HG02943 (cell line): ENCODE results near the gene SLC27A5.
"Not testable (repeated sequence)": the region's sequence is repeated elsewhere in the genome, so short reads cannot be mapped to it uniquely, and the experiment has no call there.

Experiments used
- ATAC-seq: cut with Tn5 transposase; IDR thresholded peaks from one replicate; pipeline ENCODE4 v1.9.1; 2021; ENCODE audit warnings: mild to moderate bottlenecking, low read depth, moderate library complexity; ENCODE audit not compliant: unreplicated experiment

The SLC27A5 gene

DNA sequence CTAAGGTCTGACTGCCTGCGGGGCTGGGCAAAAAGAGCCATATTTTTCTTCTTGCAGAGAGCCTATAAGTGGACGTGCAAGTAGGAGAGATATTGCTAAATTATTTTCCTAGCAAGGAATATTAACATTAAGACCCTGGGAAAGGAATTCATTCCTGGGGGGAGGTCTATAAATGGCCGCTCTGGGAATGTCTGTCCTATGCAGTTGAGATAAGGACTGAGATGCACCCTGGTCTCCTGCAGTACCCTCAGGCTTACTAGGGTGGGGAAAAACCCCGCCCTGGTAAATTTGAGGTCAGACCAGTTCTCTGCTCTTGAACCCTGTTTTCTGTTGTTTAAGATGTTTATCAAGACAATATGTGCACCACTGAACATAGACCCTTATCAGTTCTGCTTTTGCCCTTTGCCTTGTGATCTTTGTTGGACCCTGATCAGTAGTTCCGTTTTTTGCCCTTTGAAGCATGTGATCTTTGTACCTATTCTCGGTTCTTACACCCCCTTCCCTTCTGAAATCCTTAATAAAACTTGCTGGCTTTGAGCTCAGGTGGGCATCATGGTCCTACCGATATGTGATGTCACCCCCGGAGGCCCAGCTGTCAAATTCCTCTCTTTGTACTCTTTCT lies 4.1 kb downstream of the SLC27A5 start:
- not testable (repeated sequence) for ATAC-seq

DNA sequence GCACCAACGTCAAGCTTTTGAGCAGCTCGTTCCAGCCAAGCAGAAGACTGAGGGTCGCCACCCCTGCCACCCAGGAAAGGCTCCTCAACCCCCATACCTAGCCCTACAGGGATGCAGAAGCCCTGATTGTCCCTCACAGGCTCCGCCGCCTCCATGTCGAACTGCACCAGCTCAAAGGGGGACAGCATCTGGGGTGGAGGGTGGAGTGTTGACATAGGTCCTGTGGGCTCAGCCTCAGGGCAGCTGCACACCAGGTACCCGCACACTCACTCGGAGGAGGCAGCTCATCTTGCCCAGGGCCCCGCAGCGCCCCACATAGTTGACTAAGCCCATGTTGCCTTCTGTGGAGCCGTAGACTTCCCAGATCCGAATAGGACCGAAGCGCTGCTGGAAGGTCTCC lies 11.6 kb downstream of the SLC27A5 start:
- no peak for ATAC-seq

DNA sequence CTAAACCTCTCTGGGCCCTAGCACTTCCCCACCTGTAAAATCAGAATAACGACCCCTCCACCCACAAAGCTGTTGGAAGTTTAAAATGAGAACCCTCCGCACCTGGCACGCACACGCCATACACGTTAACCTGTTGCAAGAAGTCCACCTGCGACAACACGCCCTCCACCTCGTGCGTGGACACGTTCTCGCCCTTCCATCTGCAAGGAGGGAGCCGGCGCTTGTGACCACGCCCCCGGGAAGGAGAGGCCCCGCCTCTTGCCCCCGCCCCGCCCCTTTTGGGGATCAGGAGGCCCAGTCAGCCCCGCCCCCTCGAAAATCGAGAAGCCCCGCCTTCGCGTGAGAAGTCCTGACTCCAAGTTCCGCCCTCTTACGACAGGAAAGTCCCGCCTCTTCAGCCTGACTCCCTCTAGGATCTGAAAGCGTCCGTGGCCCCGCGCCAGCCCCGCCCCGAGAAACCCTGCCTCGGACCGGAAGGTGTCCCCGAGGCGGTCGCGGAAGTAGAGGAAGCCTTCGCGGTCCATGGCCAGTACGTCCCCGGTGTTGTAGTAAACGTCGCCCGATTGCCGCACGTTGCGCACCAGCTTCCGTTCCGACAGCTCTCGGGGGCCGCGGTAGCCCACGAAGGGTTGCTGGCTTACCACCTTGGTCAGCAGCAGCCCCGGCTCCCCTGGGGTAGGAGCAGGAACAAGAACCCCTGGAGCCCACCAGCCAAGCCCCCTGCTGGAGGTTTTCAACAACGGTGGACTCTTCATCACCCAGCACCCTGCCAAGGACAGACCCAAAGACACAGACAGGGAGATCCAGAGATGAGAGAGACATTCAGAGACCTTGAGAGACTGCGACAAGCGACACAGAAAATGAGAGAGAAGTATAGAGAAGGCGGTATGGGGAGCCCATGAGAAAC lies 12.5 kb downstream of the SLC27A5 start:
- ATAC-seq: peak; percentile 77

DNA sequence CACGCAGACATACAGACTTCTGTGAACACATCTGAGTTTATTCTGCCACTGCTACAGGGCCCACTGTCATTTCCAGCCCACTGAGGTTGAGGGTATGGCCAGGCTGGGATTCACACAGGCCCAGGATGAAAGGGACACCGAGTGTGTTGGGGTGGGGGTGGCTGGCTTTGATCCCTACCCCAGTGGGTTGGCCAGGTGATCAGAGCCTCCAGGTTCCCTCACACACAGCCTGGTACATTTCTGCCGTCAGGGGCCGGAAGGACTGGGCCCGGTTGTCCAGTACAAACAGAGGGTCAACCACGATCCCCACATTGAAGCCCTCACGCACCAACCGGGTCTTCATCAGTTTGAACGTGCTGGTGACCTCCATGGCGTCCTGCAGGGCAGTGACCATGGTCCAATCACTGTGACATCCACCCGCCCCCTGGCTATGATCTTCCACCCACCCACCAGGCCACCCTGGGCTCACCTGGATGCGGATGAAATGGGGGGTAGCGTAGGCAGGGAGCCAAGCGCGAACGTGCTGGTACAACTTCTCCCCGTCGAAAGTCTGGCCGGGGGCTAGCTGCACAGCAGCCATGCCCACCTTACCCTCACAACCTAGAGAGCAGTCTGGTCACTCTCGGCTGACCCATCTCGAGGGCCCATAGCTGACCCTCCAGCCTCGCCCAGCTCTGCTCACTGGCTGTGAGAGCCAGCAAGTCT lies 13.3 kb downstream of the SLC27A5 start:
- ATAC-seq: no peak

DNA sequence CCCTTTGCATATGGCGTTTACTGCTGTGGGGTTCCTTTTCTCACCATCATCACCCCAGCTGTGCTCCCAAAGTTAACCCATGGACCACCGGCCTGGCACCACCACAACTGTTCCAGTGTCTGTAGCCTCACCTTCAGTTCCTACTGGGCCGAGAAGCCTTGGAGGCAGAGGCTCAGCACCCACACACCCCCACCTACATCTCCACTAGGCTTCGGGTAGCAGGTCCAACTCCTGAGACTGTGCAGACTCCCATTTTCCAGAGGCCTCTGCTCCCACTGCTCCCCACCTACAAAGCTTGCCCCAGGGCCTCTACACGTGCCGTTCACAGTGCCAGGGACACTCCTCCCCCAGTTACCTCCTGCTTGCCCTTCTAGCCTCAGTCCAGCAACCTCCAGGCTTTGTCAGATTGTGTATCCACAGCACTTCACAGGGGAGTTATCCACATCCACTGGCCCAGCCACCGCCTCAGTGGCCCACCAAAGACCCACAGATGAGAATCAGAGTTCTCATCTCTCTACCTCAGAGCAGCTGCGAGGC lies 14.1 kb downstream of the SLC27A5 start:
- ATAC-seq: no peak

DNA sequence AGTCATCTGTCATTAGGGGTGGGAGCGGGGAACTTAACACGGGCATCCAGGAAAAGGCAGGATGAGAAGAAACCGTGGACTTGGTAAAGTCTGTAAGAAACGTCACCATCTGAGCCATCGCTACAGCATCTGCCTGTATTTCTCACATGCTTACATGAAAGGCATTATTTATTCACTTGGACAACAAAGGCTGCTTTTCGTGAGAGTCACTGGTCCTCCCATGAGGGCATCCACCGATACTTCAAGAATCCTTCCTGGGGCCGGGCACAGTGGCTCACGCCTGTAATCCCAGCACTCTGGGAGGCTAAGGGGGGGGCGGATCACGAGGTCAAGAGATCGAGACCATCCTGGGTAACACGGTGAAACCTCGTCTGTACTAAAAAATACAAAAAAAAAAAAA lies 19.5 kb downstream of the SLC27A5 start:
- ATAC-seq: no peak

DNA sequence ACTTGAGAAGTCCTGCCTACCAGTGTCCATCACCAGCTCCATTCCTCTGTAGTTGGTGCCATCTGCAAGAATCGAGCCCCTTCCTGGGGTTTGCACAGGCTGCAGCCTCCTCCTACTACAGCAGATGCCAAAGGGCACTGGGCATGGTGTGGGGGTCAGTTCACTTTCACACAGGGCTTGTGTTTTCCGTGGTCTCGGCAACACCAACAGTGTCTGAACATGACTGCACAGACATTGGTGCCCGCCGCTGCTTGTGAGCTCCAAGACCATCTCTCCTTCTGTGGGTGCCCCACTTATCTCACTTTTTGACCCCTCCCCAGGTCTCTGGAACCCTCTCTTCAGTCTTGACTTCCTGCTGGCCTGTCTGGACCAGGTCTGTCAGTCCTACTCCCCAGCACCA lies 20.4 kb downstream of the SLC27A5 start:
- no peak for ATAC-seq

DNA sequence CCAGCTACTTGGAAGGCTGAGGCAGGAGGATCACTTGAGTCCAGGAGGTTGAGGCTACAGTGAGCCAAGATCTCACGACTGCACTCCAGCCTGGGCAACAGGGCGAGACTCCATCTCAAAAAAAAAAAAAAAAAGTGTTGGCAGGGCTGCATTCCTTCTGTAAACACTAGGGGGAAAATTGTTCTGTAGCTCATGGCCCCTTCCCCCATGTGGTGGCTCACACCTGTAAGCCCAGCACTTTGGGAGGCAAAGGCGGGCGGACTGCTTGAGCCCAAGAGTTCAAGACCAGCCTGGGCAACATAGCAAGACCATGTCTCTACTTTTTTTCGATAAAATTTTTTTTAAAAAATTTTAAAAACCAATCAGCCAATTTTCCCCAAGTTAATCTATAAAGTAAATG lies 27.4 kb downstream of the SLC27A5 start:
- ATAC-seq: not testable (repeated sequence)

DNA sequence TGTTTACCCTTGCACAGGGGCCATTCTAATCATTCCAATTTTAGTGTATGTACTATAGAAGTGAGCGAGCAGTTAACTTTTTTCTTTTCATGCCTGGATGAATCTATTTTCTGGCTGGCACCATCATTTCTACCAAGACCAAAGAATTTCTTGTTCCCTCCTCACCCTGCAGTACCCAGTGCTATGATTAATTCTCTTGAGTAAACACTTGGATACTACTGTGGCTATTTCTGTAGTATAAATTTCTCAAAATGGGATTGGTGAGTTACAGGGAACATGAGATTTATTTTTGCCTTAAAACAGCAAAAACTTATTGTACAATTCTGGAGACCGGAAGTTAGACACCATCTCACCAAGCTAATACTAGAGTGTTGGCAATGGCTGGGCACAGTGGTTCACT lies 28.0 kb downstream of the SLC27A5 start:
- no peak for ATAC-seq

DNA sequence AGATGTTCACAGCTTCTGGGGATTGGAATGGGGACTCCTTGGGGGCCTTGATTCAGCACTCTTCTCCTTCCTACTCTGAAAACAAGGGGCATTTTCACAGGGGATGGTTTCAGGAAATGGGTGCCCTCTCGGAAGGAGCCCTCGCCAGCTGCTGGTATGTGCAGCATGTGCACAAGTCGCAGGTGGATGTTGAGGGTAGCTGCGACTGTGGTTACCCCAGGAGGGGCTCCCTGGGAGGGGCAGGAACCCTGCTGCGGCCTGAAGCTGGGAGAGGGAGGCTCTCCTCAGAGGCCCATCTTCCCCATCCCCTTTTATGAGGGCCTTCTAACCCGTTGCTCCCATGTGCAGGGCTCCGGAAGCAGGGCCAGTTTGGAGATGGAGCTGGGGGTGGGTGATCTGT lies 29.4 kb downstream of the SLC27A5 start:
- ATAC-seq: no peak

DNA sequence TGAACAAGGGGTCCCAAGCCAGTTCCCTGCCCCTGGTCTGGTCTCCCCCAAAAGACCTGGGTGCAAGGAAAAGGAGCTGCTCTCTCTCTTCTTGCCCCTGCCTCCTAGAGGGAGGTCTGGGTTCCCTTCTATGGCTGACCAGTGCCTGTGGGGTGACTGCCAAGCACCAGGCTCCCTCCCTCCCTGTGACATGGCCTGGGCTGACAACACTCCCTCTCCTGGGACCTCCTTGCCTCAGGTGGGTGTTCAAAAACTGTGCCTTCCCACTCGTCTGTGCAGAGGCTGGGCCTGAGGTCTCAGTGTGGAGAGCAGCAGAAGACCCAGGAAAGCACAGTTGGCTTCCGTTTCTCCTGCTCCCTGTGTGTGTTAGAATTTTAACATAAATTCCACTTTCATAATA lies 31.0 kb downstream of the SLC27A5 start:
- ATAC-seq: no peak

DNA sequence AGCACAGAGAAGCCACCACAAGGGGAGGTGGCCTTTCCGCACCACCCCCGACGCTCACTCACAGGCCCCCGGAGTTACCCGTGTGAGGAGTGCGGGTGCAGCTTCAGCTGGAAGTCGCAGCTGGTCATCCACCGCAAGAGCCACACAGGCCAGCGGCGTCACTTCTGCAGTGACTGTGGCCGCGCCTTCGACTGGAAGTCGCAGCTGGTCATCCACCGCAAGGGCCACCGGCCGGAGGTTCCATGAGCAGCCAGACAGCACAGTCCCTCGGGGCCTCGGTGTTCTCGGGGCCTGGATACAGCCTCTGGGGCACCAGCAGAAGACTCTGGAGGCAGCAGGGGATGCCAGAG lies 31.3 kb downstream of the SLC27A5 start:
- ATAC-seq: no peak

DNA sequence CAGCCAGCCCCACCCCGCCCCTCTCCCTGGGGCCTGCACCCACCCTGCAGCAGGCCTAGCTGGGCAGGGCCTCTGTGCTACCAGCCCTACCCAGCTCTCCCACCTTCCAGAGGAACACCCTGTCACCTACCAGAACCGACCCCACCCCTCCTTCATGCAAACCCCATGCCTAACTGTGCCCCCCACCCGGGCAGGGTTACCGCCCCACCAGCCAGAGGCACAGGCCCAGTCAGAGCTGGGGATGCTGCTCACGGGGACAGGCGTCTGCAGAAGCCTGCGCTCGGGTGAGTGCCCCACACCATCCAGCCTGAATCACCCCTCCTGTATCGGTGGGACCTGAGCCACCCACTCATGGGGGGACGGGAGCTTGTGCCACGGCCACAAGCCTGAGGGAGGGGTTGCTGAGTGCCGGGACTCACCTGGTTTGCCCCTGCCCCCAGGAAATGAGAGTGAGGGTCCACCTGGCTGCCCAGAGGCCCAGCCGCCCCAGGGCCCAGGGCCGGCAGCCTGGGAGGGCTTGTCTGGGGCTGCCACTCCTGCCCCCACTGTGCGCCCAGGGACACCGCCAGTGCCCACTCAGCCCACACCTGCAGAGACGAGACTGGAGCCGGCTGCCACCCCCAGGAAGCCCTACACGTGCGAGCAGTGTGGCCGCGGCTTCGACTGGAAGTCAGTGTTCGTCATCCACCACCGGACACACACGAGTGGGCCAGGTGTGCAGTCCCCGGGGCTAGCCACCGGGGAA lies 31.9 kb downstream of the SLC27A5 start:
- no peak for ATAC-seq

DNA sequence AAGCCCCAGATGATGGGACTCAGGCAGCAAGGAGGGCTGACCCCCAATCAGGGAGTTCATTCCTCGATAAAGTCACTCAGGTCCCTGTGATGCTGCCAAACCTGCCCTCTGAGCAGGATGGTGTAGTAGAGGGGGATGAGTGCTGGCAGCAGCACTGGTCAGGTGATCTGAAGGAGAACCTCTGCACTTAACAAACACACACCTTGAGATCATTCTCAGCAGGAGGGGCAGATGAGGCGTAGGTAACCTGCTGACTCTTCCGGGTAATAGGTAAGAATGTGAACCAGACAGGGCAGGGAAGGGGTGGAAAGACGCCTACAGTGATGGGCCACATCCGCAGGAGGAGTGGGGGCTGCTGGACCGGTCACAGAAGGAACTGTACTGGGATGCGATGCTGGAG lies 32.5 kb downstream of the SLC27A5 start:
- no peak for ATAC-seq

DNA sequence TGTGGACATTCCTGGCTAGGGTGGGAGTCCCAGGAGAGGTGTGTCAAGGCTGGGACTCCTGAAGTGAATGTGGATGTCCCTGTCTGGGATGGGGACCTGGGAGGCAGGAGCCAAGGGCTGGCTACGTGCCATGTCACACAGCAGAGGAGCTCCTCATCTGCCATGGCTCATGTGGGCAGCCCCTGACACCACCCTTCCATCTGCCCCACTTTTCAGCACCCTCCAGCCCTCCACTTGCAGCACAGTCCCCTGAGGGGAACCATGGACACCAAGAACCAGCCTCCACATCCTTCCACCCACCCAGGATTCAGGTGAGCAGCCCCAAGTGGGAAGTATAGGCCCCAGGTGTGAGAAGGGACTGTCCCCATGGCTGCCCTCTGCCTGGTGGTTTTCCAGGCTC lies 33.9 kb downstream of the SLC27A5 start:
- ATAC-seq: no peak

DNA sequence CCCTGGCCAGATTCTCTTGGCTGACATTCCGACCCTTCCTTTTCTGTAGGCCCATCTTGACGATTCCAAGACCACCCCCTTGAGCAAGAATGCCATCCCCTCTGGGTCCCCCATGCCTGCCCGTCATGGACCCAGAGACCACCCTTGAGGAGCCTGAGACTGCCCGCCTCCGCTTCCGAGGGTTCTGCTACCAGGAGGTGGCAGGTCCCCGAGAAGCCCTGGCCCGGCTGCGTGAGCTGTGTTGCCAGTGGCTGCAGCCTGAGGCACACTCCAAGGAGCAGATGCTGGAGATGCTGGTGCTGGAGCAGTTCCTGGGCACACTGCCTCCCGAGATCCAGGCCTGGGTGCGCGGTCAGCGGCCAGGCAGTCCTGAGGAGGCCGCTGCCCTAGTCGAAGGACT lies 34.7 kb downstream of the SLC27A5 start:
- ATAC-seq: no peak

DNA sequence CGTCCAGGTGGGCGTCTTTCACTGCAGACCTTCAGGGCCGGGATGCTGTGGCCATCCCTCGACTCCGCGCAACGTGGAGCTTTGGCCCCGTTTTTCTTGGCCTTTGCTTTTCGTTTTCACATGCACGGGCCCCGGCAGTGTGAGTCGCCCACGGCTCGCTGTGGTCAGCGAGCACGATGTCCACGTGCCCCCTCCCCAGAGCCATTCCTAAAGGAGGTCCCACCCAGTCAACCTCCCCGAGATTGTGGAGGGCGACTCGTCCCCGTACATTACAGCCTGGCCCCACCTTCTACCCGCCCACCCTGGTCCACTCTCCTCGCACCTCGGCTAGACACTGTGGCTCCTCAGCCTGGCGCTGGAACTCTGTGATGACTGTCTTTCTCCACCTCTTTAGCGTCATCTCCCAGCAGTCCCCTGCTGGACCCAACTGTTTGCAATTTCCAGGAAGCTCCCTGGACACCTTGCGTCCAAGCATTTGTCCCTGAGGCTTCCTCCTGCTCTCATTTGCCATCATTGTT lies 35.2 kb downstream of the SLC27A5 start:
- no peak for ATAC-seq

DNA sequence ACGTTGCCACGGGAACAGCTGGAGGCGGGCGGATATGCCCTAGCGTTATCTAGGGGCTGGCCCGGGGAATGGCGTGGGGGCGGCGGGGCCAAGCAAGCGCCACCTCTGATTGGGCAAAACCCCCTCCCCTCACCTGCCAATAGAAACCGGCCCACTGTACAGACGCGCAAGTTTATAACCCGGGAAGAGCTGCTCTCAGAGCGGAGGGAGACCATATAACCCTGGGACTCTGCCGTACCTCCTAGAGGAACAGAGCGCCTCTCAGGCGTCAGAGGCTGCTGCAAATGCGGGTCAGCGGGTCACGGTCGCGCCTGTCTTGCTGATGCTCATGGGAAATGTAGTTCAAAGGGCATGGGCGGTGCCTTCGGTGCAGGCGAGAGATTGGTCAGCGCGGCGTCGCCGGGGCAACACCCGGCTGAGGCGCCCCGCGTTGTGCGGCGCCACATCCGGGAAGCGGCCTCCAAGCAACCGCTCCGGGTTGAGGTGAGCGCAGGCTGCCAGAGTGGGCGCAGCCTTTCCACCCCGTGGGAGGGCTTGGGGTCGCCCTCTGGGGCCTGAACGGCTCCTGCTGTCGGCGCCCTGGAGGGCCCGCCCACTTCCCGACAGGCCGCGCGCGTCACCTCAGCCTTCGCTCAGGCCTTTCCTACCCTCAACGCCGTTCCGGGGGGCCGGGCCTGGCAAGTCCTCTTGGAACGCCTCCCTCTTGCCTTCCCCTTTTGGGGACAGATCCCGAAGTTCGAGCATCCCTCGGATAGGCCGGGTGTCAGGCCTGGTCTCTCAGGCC lies 35.9 kb downstream of the SLC27A5 start, which contains the start of gene ZNF446:
TSS of gene ZNF446 (plus strand) at position 639 of the 784 bp plus-strand sequence. CDS start 867 bp downstream, outside the sequence.
- ATAC-seq: peak; percentile 78

DNA sequence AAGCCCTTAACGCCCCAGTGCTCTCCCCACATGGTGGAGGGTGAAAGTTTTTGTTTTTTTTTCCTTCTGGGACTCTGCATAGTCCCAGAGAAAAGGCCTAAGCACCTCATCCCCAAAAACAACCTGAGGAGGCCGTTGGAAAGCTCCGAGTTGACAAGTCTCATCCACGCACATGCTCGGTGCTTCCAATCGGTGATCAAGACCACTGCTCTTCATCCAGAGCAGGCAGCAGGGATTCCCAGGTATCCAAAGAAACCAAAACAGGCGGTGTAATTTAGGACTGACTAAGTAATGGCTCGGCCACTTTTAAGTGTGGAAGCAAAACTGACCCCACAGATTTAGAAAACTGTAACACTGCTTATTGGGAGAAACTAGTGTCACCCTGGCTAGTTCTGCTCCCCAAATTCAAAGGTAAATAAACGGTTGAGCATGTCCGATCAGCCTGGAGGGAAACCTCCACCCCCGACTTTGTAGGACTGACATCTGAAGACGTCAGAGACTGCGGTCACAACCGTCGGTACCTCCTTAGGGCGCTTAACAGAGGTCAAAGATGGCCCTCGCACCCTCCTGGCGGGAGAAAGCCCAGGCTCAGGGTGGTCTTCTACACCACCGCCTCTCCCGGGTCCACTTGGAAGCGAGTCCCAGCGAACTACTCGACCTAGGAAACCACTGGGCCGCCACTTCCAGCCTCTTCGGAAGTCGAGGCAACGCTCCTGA lies 36.6 kb downstream of the SLC27A5 start:
- peak; percentile 4 for ATAC-seq
